GM18507 (cell line): Measurements from ENCODE around the gene PSMB5.

Experiments used
- DNase-seq: peaks from one replicate; pipeline ENCODE4 v3.0.0; 2011; ENCODE audit warnings: low read depth; ENCODE audit not compliant: insufficient read length; ENCODE audit errors: extremely low spot score
- FAIRE-seq: peaks from 2 replicates; lab custom pipeline; 2011; peaks lifted over from hg19 to GRCh38; lab: Jason Lieb, UNC

PSMB5 gene

GRCh38 chr14:23045419-23046357 is 11.0 kb upstream of the PSMB5 start:
- DNase-seq (no peak), FAIRE-seq (no peak)

GRCh38 chr14:23044840-23045239 is 10.1 kb upstream of the PSMB5 start:
- DNase-seq (no peak), FAIRE-seq (no peak)

GRCh38 chr14:23043754-23044153 is 9.1 kb upstream of the PSMB5 start:
- DNase-seq (no peak), FAIRE-seq (no peak)

- no peak for FAIRE-seq
- no peak for DNase-seq
Observed at GRCh38 chr14:23043145-23043544, 8.4 kb upstream of the PSMB5 start.

GRCh38 chr14:23042162-23042965 is 7.7 kb upstream of the PSMB5 start, which contains the start of gene PSMB11:
Gene PSMB11 (plus strand): TSS chr14:23042212. CDS start chr14:23042226, 14 bp downstream.
- no peak for FAIRE-seq
- DNase-seq, result no peak

- FAIRE-seq (no peak), DNase-seq (no peak)
Observed at GRCh38 chr14:23041729-23042128, 7.0 kb upstream of the PSMB5 start.

GRCh38 chr14:23040100-23040499 is 5.4 kb upstream of the PSMB5 start:
- DNase-seq (no peak), FAIRE-seq (no peak)

- FAIRE-seq, result no peak
- no peak for DNase-seq
Observed at GRCh38 chr14:23035303-23036144, 824 bp upstream of the PSMB5 start.

- no peak for DNase-seq
- FAIRE-seq, result no peak
Observed at GRCh38 chr14:23033801-23034497, 751 bp downstream of the PSMB5 start.

- DNase-seq (no peak), FAIRE-seq (no peak)
Observed at GRCh38 chr14:23033251-23033727, 1.4 kb downstream of the PSMB5 start.

GRCh38 chr14:23030936-23031335 is 3.8 kb downstream of the PSMB5 start:
- no peak for FAIRE-seq
- no peak for DNase-seq

- no peak for DNase-seq
- FAIRE-seq, result no peak
Observed at GRCh38 chr14:23028799-23029198, 5.9 kb downstream of the PSMB5 start.

- no peak for DNase-seq
- no peak for FAIRE-seq
Observed at GRCh38 chr14:23025151-23025814, 9.4 kb downstream of the PSMB5 start.

GRCh38 chr14:23024612-23025075 is 10.1 kb downstream of the PSMB5 start:
- no peak for DNase-seq
- FAIRE-seq, result no peak

GRCh38 chr14:23023795-23024152 is 10.9 kb downstream of the PSMB5 start:
- no peak for FAIRE-seq
- DNase-seq, result no peak

- DNase-seq, result no peak
- no peak for FAIRE-seq
Observed at GRCh38 chr14:23023022-23023794, 11.5 kb downstream of the PSMB5 start.

GRCh38 chr14:23021889-23022442 is 12.7 kb downstream of the PSMB5 start:
- DNase-seq (no peak), FAIRE-seq (no peak)
